Measurements from ENCODE around the gene GSG1L2.

GRCh38 chr17:9790889-9791876, 30.7 kb downstream of the GSG1L2 start, which contains the start of gene DHRS7C:
- TF ChIP-seq CTCF (optimal IDR thresholded peaks at IDR 0.05 in 1 of 3, IDR thresholded peaks at IDR 0.05 in 1 of 3, conservative IDR thresholded peaks at IDR 0.05 in 1 of 3; ENCODE audit: extremely low read depth in 1 of 3, insufficient read depth in 2 of 3, low read length in 3 of 3) (no peak), EZH2 (IDR thresholded peaks at IDR 0.05; ENCODE audit: low read length) (no peak)

Measured in keratinocyte (primary cell).